Muscle layer of duodenum (tissue), 2 donors: ENCODE measurements around the gene TNS3.
"Not testable (repeated sequence)": the region's sequence is repeated elsewhere in the genome, so short reads cannot be mapped to it uniquely, and the experiment has no call there.

Experiments used
- H3K27ac ChIP-seq: one replicate; pipeline ENCODE4 v1.7.0; 2013; ENCODE audit warnings: mild to moderate bottlenecking, low read length
- H3K27me3 ChIP-seq: one replicate; pipeline ENCODE4 v1.7.0; 2013; ENCODE audit warnings: low read depth, mild to moderate bottlenecking, control low read depth, low read length
- H3K36me3 ChIP-seq, 2 donors: one replicate each; pipeline ENCODE4 v1.7.0; 2013; ENCODE audit warnings: low read length in 2 of 2, control low read depth in 1 of 2, mild to moderate bottlenecking in 1 of 2; ENCODE audit not compliant: insufficient read depth in 2 of 2, control insufficient read depth in 1 of 2
- H3K4me1 ChIP-seq, 2 donors: one replicate each; pipeline ENCODE4 v1.7.0; 2013; ENCODE audit warnings: low read length in 2 of 2, mild to moderate bottlenecking in 2 of 2, control low read depth in 1 of 2, moderate library complexity in 1 of 2; ENCODE audit not compliant: insufficient read depth in 2 of 2, control insufficient read depth in 1 of 2
- H3K4me3 ChIP-seq, 2 donors: one replicate each; pipeline ENCODE4 v1.7.0; 2013; ENCODE audit warnings: low read length in 2 of 2, low read depth in 1 of 2, mild to moderate bottlenecking in 1 of 2
- H3K9me3 ChIP-seq, 2 donors: one replicate each; pipeline ENCODE4 v1.7.0; 2013; ENCODE audit warnings: low read length in 2 of 2, control low read depth in 1 of 2, mild to moderate bottlenecking in 1 of 2; ENCODE audit not compliant: control insufficient read depth in 1 of 2
- donor health status: healthy.

The TNS3 gene

GRCh38 chr7:47601881-47602249 lies 20.0 kb upstream of the TNS3 start:
- Histone ChIP-seq H3K27ac (no peak overlapping the region), H3K4me1 (peaks cover 7 to 8% of the 10 kb centered on the region in 2 donors)

DNA sequence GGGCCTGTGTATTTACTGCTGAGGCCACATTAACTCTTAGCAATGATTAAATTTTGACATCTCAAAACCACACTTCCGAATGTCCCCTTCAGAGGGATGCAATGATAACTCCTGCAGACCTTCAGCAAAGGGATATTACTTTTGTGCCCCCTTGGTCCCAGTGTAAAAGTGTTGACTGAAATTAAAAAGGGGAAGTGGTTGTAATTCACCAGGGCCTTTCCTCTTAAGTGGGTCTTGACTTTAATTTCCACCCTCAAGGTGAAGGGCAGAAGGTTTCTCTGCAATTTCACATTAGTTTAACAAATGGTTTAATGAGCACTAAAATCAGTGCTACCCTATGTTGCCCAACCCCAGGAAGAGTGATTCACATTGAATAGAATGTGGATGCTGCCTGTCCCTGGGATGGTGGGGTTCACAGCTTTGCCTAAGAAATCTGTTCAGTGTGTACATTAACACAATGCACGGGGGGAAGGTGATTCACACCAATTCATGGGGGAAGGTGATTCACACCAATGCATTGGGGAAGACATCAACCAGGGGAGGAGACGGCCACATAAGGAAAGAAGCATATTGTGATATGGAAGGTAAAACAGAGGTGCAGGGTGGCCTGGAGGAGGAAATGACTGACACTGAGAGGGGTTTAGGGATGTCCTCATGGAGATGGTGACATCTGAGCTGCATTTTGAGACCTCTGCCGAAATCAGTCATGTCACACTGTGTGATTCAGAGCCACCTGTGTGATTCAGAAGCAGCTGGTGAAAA lies 19.4 kb upstream of the TNS3 start:
- no peaks in the 10 kb centered on the region for H3K36me3 ChIP-seq
- H3K9me3 ChIP-seq, result peaks cover 11 to 14% of the 10 kb centered on the region in 2 donors
- no peaks in the 10 kb centered on the region for H3K27me3 ChIP-seq
- no peak overlapping the region for H3K27ac ChIP-seq
- peaks cover 7 to 8% of the 10 kb centered on the region in 2 donors for H3K4me1 ChIP-seq
- no peak overlapping the region for H3K4me3 ChIP-seq

More at GRCh38 chr7:47601881-47602249, 20.0 kb upstream of the TNS3 start:
- Histone ChIP-seq H3K4me3 (no peak overlapping the region), H3K36me3 (no peaks in the 10 kb centered on the region), H3K9me3 (peaks cover 6 to 9% of the 10 kb centered on the region in 2 donors), H3K27me3 (no peaks in the 10 kb centered on the region)

DNA sequence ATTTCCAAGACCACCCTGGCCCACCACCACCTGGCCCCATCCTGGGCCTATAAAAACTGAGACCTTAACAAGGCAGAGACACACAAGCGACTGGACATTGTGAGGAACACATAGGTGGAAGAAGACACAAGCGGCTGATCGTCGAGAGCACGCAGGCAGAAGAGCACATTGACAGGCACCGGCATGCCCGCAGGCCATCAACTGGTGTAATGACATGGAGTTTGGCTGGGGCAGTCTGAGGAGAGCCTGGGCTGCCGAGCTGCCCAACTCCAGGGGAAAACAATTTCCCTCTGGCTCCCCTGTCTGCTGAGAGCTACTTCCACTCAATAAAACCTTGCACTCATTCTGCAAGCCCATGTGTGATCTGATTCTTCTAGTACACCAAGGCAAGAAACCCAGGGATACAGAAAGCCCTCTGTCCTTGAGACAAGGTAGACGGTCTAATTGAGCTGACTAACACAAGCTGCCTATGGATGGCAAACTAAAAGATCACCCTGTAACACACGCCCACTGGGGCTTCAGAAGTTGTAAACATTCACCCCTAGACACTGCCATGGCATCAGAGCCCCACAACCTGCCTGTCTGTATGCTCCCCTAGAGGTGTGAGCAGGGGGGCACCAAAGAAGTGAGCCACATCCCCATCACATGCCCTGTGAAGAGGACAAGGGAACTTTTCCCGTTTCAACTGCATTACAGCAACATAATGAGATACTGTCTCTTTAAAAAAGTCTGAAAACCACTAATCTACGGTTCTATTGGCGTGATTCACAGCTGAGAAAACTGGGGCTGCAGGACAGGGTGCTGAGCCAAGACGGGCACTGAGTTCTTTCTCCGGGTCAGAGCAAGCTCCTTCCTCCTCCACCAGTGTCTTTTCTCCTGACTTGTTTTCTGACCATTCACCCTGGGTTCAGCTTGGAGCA lies 18.5 kb upstream of the TNS3 start:
- Histone ChIP-seq H3K4me3 (no peak overlapping the region), H3K27ac (no peak overlapping the region), H3K4me1 (peaks cover 7 to 8% of the 10 kb centered on the region in 2 donors), H3K36me3 (no peaks in the 10 kb centered on the region), H3K9me3 (peaks cover 11 to 14% of the 10 kb centered on the region in 2 donors), H3K27me3 (no peaks in the 10 kb centered on the region)

DNA sequence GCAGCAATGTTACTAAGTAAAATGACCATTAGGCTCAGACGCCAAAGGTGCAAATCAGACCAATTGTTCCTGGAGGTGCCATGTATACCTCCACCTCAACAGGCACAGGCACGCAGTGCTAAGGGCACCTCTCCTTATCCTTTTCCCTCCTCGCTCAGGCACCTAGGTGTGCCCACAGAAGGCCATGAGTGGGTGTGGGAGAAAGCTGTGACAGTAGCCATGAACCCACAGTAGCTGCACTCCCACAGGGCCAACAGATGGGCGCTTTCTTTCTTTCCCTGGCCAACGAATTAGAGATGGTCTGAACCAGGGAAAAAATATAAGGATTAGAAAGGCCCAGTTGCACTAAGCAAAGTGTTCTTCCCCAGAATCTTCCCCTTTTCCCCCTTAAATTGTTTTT lies 15.5 kb upstream of the TNS3 start:
- H3K4me1 ChIP-seq, result no peaks in the 10 kb centered on the region
- H3K27ac ChIP-seq, result no peak overlapping the region
- peaks cover 11 to 14% of the 10 kb centered on the region in 2 donors for H3K9me3 ChIP-seq

DNA sequence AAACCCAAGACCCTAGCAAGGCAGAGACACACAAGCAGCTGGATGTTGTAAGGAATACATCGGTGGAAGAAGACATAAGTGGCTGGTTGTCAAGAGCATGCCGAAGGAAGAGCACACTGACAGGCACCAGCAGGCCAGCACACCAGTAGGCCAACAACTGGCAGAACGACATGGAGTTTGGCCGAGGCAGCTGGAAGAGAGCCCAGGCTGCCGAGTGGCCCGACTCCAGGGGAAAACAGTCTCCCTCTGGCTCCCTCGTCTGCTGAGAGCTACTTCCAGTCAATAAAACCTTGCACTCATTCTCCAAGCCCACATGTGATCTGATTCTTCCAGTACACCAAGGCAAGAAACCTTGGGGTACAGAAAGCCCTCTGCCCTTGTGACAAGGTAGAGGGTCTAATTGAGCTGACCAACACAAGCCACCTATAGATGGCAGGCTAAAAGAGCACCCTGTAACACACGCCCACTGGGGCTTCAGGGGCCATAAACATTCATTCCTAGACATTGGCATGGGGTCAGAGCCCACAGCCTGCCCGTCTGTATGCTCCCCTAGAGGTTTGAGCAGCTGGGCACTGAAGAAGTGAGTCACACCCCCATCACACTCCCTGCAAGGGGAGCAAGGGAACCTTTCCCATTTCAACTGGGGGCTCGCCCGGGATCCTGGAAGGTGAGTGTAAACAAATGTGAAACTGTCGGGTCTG lies 14.7 kb upstream of the TNS3 start:
- Histone ChIP-seq H3K4me1 (peaks cover 0 to under 1% of the 10 kb centered on the region in 2 donors), H3K27ac (no peak overlapping the region), H3K27me3 (no peaks in the 10 kb centered on the region), H3K4me3 (peak overlapping the region in 1 of 2 donors; percentile 28), H3K36me3 (no peaks in the 10 kb centered on the region), H3K9me3 (peaks cover 11 to 14% of the 10 kb centered on the region in 2 donors)

More for the DNA sequence above, 15.5 kb upstream of the TNS3 start:
- peak overlapping the region in 1 of 2 donors; percentile 28 for H3K4me3 ChIP-seq
- H3K36me3 ChIP-seq, result no peaks in the 10 kb centered on the region
- no peaks in the 10 kb centered on the region for H3K27me3 ChIP-seq

DNA sequence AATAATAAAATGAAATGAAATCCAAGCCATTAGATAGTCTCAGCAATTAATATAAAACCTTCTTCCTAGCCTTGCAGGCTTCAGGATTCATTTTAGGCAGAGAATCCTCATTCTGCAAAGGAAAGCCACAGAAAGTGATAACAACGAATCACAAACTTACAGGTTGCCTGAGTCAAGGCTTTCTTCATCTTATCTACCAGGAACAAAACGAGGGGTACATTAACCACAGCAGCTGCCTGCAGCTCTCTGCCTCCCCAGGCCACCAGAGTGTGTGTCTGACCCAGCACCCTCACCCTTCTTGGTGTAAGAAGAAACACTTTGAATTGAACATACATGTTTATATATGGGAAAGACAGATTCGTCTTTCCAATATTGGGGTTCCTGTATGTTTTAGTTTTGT lies 12.5 kb upstream of the TNS3 start:
- Histone ChIP-seq H3K4me1 (peaks cover 0 to 3% of the 10 kb centered on the region in 2 donors), H3K4me3 (no peak overlapping the region), H3K36me3 (no peaks in the 10 kb centered on the region), H3K9me3 (peaks cover 11 to 14% of the 10 kb centered on the region in 2 donors), H3K27ac (no peak overlapping the region), H3K27me3 (no peaks in the 10 kb centered on the region)

DNA sequence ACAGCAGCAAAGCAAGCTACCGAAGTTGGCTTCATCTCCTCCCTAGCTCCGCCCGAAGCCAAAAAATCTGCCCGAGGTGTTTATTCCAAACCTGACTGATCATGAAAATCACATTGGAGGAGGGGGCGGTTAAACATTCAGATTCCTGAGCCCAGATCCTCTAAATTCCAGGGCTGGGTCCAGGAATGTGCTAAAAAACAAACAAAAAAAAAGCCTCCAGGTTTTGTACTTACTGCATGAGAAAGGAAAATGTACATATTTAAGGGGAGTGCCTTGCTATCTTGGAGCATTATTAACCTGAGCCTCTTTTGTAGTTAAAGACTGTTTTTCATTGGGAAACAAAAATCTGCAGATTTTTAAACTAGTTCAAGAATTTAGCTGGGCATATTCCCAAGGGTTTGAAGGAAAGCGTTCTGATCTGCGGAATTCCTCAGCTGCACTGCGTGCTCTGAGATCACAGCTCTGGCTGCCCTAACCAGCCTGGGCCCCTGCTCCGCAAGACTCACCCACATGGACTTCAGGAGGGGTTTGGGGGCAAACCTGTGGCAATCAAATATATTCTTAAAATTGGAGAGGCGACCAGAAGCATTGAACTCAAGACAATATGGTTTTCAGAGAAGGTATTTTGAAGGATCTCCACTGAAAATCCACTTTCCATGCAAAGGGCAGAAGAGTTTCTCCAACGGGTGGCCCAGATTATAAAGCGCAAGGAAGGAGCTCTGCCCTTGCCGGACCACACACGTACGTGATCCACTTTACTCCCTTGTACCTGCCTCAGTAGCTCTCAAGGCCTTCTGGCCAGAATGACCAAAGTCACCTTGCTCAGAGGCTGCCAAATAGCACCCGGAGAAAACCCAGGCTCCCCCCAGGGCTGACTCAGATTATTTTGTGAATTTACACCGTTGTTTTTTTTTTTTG lies 10.0 kb upstream of the TNS3 start:
- Histone ChIP-seq H3K27ac (no peak overlapping the region), H3K4me1 (peaks cover 0 to 3% of the 10 kb centered on the region in 2 donors), H3K27me3 (no peaks in the 10 kb centered on the region), H3K9me3 (peaks cover 5 to 6% of the 10 kb centered on the region in 2 donors), H3K4me3 (no peak overlapping the region), H3K36me3 (no peaks in the 10 kb centered on the region)

- H3K27me3 ChIP-seq, result no peaks in the 10 kb centered on the region
- H3K9me3 ChIP-seq, result no peaks in the 10 kb centered on the region
- no peak overlapping the region for H3K27ac ChIP-seq
- no peak overlapping the region for H3K4me3 ChIP-seq
- no peaks in the 10 kb centered on the region for H3K36me3 ChIP-seq
- H3K4me1 ChIP-seq, result peaks cover 0 to 3% of the 10 kb centered on the region in 2 donors
These were observed 9.3 kb upstream of the TNS3 start for GRCh38 chr7:47591089-47591654.

DNA sequence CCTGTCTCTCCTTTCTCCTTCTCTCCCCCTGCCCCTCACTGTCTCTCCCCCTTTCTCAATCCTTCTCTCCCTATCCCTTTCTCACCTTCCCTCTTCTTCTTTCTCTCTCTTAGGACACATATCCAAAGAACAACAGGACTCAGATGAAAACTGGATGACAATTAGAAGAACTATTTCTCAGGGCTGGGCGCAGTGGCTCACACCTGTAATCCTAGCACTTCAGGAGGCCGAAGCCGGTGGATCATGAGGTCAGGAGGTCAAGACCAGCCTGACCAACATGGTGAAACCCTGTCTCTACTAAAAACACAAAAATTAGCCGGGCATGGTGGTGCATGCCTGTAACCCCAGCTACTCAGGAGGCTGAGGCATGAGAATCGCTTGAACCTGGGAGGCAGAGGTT lies 8.3 kb upstream of the TNS3 start:
- H3K4me1 ChIP-seq, H3K9me3 ChIP-seq, H3K27ac ChIP-seq, H3K27me3 ChIP-seq, H3K36me3 ChIP-seq, H3K4me3 ChIP-seq: not testable (repeated sequence)

GRCh38 chr7:47588704-47589225 lies 6.9 kb upstream of the TNS3 start:
- Histone ChIP-seq H3K4me3 (no peak overlapping the region), H3K27ac (no peak overlapping the region), H3K27me3 (no peaks in the 10 kb centered on the region), H3K9me3 (no peaks in the 10 kb centered on the region), H3K4me1 (peaks cover 8 to 9% of the 10 kb centered on the region in 2 donors), H3K36me3 (no peaks in the 10 kb centered on the region)
